RWPE1 (cell line): ENCODE results near the gene CDH13.

Experiments
- CTCF ChIA-PET: fragments of 350-600 bp; sonication (Branson Sonifier 250); formaldehyde crosslinking; extraction: SDS; loops from one replicate; lab custom pipeline; 2021; lab: Yijun Ruan, JAX
- POLR2A ChIA-PET: fragments of 400-600 bp; formaldehyde crosslinking; extraction: SDS; loops from one replicate; lab custom pipeline; 2020; ENCODE audit warnings: antibody characterized with exemption; ENCODE audit not compliant: low non-redundant PET; lab: Yijun Ruan, JAX
- DNase-seq: peaks from one replicate; pipeline ENCODE4 v3.0.0; 2012; ENCODE audit warnings: low spot score
- H3K27ac ChIP-seq: fragments of 450-650 bp; 2 replicates; pipeline ENCODE4 v1.5.1; 2017
- TF ChIP-seq, protein P1 (sequence below): fragments of 450-650 bp; conservative IDR thresholded peaks from 2 replicates; pipeline ENCODE4 v1.5.1; 2017; ENCODE audit warnings: low read depth, mild to moderate bottlenecking

The CDH13 gene

DNA sequence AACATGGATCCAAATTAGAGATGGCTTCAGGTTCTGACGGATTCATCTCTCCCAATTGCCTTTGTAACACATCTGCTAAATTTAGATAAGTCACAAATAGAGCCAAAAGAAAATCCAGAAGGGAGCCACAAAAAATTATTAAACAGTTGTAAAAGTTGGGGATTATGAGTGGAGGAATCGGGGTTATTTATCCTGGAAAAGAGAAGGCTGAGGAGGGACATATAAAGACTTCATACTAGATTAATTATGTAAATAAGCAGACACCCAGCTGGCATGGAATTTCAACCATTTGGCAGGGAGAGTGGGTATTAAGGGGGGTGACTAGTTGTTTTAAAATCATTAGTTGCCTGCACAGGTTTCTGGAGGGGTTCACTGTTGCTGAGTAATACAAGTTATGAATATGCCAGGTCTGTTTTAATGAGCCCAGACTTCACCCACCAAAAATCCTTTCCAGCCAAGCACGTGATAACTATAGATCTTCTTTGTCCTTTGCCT is 89.6 kb downstream of the CDH13 start:
- TF ChIP-seq, protein P1, sequence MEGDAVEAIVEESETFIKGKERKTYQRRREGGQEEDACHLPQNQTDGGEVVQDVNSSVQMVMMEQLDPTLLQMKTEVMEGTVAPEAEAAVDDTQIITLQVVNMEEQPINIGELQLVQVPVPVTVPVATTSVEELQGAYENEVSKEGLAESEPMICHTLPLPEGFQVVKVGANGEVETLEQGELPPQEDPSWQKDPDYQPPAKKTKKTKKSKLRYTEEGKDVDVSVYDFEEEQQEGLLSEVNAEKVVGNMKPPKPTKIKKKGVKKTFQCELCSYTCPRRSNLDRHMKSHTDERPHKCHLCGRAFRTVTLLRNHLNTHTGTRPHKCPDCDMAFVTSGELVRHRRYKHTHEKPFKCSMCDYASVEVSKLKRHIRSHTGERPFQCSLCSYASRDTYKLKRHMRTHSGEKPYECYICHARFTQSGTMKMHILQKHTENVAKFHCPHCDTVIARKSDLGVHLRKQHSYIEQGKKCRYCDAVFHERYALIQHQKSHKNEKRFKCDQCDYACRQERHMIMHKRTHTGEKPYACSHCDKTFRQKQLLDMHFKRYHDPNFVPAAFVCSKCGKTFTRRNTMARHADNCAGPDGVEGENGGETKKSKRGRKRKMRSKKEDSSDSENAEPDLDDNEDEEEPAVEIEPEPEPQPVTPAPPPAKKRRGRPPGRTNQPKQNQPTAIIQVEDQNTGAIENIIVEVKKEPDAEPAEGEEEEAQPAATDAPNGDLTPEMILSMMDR: no peak
- POLR2A ChIA-PET: no interaction called here
- H3K27ac ChIP-seq: no peak overlapping the region
- CTCF ChIA-PET: no interaction called here
- DNase-seq: no peak

GRCh38 chr16:82720414-82720813 is 93.6 kb downstream of the CDH13 start:
- DNase-seq: no peak
- POLR2A ChIA-PET: no interaction called here
- H3K27ac ChIP-seq: no peak overlapping the region
- CTCF ChIA-PET: no interaction called here
- TF ChIP-seq, protein P1: no peak

DNA sequence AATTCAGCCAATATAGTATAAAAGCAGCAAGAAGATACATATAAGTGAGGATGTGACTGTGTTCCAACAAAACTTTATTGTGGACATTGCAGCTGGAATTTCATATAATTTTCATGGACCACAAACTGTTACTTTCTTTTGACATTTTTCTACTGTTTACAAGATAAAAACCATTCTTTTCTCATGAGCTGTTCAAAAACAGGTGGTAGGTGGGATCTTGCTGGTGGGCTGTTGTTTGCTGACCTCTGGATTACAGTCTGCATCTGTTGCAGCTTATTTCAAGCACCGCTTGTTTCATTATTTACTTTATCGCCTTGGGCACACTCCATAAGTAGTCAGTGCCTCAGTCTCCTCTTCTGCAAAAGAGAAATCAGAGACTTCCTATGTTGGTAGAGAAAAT is 99.5 kb downstream of the CDH13 start:
- ChIA-PET POLR2A (no interaction called here), CTCF (no interaction called here)
- TF ChIP-seq, protein P1: no peak
- DNase-seq: no peak
- H3K27ac ChIP-seq: no peak overlapping the region

DNA sequence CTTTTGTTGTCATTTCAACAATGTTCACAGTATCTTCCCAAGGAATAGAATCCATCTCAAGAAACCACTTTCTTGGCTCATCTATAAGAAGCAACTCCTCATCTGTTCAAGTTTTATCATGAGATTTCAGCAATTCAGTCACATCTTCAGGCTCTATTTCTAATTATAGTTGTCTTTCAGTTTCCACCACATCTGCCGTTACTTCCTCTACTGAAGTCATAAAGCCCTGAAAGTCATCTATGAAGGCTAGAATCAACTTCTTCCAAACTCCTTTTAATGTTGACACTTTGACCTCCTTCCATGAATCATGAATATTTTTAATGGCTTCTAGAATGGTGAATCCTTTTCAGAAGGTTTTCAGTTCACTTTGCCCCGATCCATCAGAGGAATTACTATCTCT is 102.1 kb downstream of the CDH13 start:
- H3K27ac ChIP-seq: no peak overlapping the region
- DNase-seq: no peak
- TF ChIP-seq, protein P1: no peak
- CTCF ChIA-PET: no interaction called here
- POLR2A ChIA-PET: no interaction called here

- TF ChIP-seq, protein P1: no peak
- H3K27ac ChIP-seq: no peak overlapping the region
- no peak for DNase-seq
- POLR2A ChIA-PET: no interaction called here
- CTCF ChIA-PET: no interaction called here
Observed at GRCh38 chr16:82730901-82731300, 104.1 kb downstream of the CDH13 start.

DNA sequence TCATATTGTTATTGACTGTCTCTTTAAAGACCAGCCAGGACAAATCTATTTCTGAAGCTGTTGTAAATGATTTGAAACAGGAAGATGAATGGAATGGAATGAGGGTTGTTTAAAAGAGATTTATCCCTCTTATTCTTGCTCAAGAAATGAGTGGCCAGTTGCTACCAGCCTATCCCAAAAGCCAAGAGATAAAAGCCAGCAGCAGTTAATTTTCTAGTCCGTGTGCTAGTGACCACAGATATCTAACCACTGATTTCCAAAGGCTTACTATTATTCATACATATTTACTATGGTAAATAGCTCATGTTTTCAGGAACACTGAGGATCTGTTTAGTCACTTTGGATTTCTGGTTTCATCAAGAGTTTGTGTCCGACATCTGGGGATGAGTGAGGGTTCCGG is 105.7 kb downstream of the CDH13 start:
- POLR2A ChIA-PET: no interaction called here
- CTCF ChIA-PET: no interaction called here

More for the DNA sequence above, 105.7 kb downstream of the CDH13 start:
- TF ChIP-seq, protein P1: no peak
- DNase-seq: no peak
- no peak overlapping the region for H3K27ac ChIP-seq
